Neuron (in vitro differentiated cells): Measurements from ENCODE around the gene LYST.
"Not testable (repeated sequence)": the region's sequence is repeated elsewhere in the genome, so short reads cannot be mapped to it uniquely, and the experiment has no call there.

Source experiments
- H2AFZ ChIP-seq: one replicate; pipeline ENCODE4 v1.6.1; 2013; ENCODE audit warnings: low read depth, mild to moderate bottlenecking, inconsistent platforms, low read length, moderate library complexity
- H3K27me3 ChIP-seq: one replicate; pipeline ENCODE4 v1.6.1; 2013; ENCODE audit warnings: low read length; ENCODE audit not compliant: insufficient read depth
- H3K36me3 ChIP-seq: one replicate; pipeline ENCODE4 v1.6.1; 2013; ENCODE audit warnings: low read length; ENCODE audit not compliant: insufficient read depth
- H3K4me1 ChIP-seq: one replicate; pipeline ENCODE4 v1.6.1; 2013; ENCODE audit warnings: low read length; ENCODE audit not compliant: insufficient read depth
- H3K4me3 ChIP-seq: 2 replicates; pipeline ENCODE4 v1.5.1; 2013; ENCODE audit warnings: mild to moderate bottlenecking, low read length, moderate library complexity
- H3K9me3 ChIP-seq: one replicate; pipeline ENCODE4 v1.6.1; 2013; ENCODE audit warnings: low read length

LYST gene

DNA sequence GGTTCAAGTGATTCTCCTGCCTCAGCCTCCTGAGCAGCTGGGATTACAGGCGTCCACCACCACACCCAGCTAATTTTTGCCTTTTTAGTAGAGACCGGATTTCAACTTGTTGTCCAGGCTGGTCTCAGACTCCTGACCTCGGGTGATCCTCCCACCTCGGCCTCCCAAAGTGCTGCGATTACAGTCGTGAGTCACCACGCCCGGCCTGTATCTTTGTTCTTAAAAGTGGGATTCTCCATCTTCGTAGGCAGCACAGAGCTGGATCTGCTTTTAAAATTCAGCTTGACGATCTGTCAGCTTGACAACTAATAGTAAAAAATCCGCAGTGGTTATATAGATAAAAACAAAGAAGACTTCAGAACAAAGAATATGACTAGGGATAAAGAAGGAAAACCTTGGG lies 214.3 kb downstream of the LYST start:
- no peak overlapping the region for H2AFZ ChIP-seq
- no peaks in the 10 kb centered on the region for H3K36me3 ChIP-seq
- H3K9me3 ChIP-seq = no peaks in the 10 kb centered on the region
- peaks cover 8% of the 10 kb centered on the region for H3K4me1 ChIP-seq
- no peaks in the 10 kb centered on the region for H3K27me3 ChIP-seq
- no peak overlapping the region for H3K4me3 ChIP-seq

DNA sequence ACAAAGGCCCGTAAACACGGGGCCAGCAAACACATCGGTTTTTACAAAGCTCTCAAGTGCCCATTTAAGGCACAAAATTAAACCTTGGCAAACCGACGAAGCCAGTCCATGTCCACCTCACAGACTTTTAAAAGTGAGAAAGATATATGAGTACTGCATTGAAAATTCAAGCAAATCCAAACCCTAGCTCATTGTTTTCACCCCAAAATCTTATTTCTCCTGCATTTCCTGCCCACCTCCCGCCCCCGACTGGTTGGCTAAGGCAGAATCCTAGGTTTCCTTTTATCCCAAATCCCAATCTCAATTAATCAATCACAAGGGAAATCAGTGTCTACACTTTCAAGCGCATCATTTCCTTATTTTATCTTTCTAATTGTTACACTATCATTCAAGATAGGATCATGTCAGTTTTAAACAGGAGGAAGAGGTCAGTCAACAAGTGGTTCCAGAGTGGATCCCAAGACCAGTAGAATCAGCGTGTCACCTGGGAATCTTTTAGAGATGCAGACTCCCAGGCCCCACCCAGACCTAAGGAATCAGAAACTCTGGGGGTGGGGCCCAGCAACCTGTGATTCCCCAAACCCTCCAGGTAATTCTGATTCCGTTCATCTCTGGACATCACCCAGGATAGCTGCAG lies 215.4 kb downstream of the LYST start:
- Histone ChIP-seq H3K9me3 (no peaks in the 10 kb centered on the region), H3K36me3 (no peaks in the 10 kb centered on the region), H3K4me1 (peaks cover 8% of the 10 kb centered on the region), H2AFZ (no peak overlapping the region), H3K4me3 (peak overlapping the region; percentile 69), H3K27me3 (no peaks in the 10 kb centered on the region)

DNA sequence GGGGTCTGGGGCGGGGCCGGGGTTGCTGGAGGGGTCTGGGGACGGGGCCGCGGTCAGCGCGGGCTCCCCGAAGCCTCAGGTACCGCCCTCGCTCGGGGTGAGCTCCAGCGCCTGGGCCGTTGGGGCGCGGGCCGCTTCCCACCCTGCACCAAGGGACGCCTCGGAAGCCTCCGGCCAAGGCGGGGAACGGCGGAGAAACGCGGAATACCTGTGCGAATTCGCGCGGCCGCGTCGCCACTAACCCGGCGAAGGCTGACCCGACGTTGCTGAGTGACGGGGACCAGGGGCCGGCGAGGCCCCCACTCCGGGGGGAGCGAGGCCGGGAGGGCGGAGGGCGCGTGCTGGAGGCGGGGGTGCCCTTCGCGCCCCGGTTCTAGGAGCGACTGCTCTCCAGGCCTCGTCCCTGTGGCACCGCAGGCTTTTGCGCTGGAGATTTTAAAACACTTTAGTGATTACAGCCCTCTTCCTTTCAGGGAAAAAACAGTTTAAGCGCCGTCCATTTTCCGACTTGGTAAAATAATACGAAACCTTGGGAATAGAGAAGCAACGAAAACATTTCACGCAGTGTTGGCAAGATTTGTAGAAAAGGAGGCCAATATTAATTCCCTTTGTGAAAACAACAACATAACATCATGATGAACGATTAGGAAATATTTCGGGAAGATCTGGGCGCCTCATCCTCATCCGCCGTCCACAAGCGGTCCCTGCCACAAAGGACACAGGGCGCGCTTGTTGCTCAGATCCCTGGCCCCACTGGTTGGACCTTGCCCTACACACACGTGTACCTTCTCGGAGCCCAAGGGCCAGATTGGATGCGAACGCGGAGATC lies 216.2 kb downstream of the LYST start:
- Histone ChIP-seq H3K27me3 (no peaks in the 10 kb centered on the region), H3K36me3 (no peaks in the 10 kb centered on the region), H2AFZ (peak overlapping the region; percentile 85), H3K4me1 (peaks cover 8% of the 10 kb centered on the region), H3K9me3 (no peaks in the 10 kb centered on the region), H3K4me3 (peak overlapping the region; percentile 69)

DNA sequence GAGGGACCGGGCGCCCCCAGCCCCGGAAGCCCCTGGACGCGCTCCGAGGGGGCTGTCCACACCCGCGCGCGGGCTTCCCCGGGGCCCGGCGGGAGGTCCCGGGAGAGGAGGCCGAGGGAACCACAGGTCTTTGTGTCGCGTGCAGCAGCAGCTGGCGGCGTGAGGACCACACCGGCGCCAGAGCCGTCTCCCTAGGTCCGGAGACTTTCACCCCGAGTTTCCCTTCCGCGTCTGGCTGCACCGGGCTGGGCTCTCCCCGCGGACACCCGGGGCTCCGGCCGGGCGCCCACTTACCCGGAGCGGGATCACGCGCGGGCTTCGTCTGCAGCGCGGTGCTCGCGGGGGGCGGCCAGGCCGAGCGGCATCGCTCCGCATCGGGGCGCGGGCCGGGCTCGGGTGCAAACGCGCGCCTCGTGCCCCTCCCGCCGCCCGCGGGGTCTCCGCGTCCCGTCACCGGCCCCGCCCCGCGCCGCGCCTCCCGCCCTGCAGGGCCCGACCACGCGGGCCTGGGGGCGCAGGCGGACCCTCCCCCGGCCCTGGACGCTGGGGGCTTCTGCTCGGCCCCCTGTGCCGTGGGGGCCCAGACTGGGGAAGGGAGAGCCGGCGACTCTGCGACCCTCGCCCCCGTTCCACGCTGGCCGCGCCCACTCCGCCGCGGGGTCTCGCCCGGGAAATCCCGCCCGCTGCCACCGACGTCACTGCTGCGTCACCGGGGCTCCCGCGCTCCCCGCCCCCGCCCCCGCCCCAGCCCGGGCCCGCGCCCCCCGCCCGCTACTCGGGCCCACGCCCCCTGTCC lies 217.1 kb downstream of the LYST start, which contains the start of gene GNG4:
Gene GNG4 (minus strand): TSS at position 417 of the 796 bp plus-strand sequence. CDS start 65,946 bp downstream, outside the sequence.
- peaks cover 8% of the 10 kb centered on the region for H3K4me1 ChIP-seq

DNA sequence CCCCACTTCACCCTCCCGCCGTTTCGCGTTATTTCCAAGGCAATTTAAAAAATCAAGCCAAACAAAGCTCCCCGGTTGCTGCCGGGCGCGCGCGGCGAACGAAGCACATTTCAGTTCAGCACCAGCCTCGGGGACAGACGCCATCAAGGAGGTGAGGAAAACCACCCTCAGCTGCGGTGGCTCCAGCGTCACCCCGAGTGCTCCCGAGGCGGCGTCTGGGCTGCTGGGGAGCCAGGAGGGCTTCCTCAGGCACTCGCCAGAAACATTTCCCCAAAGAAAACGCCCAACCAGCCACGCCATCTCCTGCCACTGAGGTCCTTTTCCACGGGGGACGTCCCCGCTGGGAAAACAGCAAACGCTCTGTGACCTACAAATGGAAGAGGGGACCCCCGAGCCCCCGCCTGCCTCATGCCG lies 217.7 kb downstream of the LYST start:
- Histone ChIP-seq H2AFZ (peak overlapping the region; percentile 99), H3K36me3 (no peaks in the 10 kb centered on the region), H3K4me1 (peaks cover 8% of the 10 kb centered on the region), H3K4me3 (peak overlapping the region; percentile 82), H3K9me3 (no peaks in the 10 kb centered on the region), H3K27me3 (no peaks in the 10 kb centered on the region)

More for the DNA sequence above, 217.1 kb downstream of the LYST start, which contains the start of gene GNG4:
- no peaks in the 10 kb centered on the region for H3K36me3 ChIP-seq
- peak within 1 kb of the TSS; percentile 99 for H2AFZ ChIP-seq
- H3K4me3 ChIP-seq = peak within 1 kb of the TSS; percentile 82
- H3K9me3 ChIP-seq = no peaks in the 10 kb centered on the region
- no peaks in the 10 kb centered on the region for H3K27me3 ChIP-seq

DNA sequence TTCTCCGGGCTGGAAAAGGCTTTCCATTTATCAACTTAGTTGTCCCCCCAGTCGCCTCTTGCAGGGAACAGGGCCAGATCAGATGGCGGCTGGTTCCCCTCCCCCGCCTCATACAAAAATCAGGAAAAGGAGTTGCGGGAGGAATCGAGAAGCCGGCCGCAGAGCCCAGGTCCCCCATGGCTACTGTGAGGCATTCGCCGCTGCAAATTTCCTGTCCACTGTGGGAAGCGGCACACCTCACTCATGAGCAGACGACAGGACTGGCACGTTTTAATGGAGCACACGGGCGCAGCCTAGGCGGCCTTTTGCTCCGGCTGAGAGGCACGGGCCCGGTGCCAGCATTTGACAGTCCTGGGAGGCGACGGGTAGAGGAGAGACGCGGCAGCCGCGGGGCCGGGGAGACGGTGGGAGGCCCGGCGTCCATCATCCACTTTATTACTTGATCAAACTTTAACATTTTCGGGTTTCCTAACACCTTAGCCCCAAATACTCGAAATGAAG lies 218.2 kb downstream of the LYST start:
- H3K36me3 ChIP-seq = no peaks in the 10 kb centered on the region
- H3K9me3 ChIP-seq = no peaks in the 10 kb centered on the region
- H3K27me3 ChIP-seq = no peaks in the 10 kb centered on the region
- peak overlapping the region; percentile 99 for H2AFZ ChIP-seq
- peaks cover 8% of the 10 kb centered on the region for H3K4me1 ChIP-seq
- H3K4me3 ChIP-seq = peak overlapping the region; percentile 82

DNA sequence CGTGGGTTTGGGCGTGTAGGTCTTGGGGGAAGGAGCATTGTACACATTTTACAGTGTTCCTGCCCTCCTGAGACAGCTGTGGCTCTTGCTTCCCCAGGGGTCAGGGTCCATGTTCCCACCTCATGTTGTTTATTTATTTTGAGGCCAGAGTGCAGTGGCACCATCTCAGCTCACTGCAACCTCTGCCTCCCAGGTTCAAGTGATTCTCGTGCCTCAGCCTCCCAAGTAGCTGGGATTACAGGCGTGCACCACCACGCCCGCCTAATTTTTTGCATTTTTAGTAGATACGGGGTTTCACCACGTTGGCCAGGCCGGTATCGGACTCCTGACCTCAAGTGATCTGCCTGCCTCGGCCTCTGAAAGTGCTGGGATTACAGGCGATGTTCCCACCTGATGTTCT lies 219.2 kb downstream of the LYST start:
- not testable (repeated sequence) for H3K36me3 ChIP-seq, H3K27me3 ChIP-seq, H3K4me1 ChIP-seq, H2AFZ ChIP-seq, H3K9me3 ChIP-seq
- H3K4me3 ChIP-seq = peak overlapping the region; percentile 82

DNA sequence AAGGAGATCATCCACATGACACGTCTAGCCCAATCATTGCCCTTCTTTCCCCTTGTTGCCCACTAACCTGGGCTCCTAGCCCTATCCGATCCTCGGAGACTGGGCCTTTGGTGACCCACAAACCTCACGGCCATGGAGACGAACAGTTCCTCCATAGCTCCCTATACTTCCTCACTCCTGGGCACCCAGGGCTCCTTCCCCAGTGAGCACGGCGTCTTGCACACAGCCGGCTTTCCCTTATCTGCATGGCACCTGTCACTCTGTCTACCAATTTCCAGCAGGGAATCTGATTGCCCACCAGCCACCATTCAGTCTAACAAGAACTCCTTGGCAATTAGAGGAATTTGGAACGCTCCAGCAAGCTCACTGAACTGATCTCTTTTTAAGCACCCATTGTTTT lies 220.2 kb downstream of the LYST start:
- H3K9me3 ChIP-seq = peaks cover 8% of the 10 kb centered on the region
- no peak overlapping the region for H2AFZ ChIP-seq
- peaks cover 8% of the 10 kb centered on the region for H3K4me1 ChIP-seq
- H3K36me3 ChIP-seq = no peaks in the 10 kb centered on the region
- no peak overlapping the region for H3K4me3 ChIP-seq
- no peaks in the 10 kb centered on the region for H3K27me3 ChIP-seq

DNA sequence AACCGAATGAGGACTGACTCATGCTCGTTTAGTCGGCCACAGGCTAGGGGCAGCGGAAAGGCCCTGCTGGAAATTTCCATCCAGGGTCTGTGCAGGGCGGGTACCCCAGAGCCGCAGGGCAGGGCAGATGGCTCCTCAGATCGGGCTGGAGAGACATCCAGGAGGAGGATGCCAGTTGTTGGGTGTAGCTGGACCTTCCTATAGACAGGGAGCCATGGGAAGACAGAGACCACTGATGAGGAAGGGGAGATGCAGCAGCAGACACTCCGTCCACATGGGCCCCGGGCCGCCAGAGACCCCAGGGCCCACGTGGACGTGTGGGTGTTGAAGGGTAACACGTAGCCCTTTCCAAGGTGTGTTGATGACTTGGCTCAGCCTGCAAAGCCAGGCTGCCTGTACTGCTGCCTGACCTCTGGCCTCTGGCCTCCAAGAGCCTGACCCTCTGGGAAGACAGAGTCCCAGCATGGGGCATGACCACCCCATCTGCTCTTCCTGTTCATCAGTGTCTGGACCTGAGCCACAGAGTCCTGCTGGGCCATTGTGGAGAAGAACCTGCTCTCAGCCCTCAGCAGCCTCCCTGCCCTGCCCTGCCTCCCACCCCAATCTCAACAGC lies 221.9 kb downstream of the LYST start:
- peaks cover 16% of the 10 kb centered on the region for H3K9me3 ChIP-seq
- H2AFZ ChIP-seq = no peak overlapping the region
- no peaks in the 10 kb centered on the region for H3K36me3 ChIP-seq
- H3K4me1 ChIP-seq = peaks cover 8% of the 10 kb centered on the region
- no peaks in the 10 kb centered on the region for H3K27me3 ChIP-seq
- no peak overlapping the region for H3K4me3 ChIP-seq

DNA sequence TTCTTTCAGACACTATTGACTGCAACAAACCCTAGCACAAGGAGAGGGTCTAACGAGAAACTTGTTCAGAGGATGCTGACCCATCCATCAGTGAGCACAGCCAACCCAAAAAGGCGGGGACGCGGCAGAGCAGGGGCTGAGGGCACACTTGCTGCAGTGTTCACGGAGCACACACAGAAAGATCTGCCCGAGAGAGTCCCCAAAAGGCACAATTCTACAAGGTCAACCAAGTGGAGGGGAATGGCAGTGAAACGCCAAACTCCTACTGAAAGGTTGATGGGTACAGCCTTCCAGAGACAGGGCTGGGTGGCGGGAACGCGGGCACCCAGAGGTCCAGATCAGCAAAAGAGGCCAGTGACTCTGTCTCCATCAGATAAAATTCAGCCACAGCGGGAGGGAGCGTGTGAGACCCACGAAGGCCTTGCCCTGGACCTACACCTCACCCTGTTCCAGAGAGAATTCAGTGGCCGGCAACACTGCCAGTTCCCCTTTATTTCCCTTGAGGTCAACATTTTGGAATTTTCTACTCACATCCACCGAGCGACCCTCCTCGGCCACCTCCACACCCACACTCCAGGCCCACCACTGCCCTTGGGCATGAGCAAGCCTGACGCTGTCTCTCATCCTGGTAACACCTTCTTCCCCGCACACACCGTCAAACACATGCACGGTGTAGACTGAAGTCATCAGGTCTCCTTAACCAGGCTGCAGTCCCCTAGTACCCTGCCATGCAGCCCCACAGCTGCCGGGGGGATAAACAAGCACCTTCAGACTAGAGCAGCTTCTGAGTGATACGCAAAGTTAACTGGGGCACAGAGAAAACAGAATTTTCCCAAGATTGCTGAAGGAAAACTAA lies 222.6 kb downstream of the LYST start:
- Histone ChIP-seq H3K4me3 (no peak overlapping the region), H3K36me3 (no peaks in the 10 kb centered on the region), H3K4me1 (peaks cover 8% of the 10 kb centered on the region), H2AFZ (no peak overlapping the region), H3K9me3 (peaks cover 16% of the 10 kb centered on the region), H3K27me3 (no peaks in the 10 kb centered on the region)

DNA sequence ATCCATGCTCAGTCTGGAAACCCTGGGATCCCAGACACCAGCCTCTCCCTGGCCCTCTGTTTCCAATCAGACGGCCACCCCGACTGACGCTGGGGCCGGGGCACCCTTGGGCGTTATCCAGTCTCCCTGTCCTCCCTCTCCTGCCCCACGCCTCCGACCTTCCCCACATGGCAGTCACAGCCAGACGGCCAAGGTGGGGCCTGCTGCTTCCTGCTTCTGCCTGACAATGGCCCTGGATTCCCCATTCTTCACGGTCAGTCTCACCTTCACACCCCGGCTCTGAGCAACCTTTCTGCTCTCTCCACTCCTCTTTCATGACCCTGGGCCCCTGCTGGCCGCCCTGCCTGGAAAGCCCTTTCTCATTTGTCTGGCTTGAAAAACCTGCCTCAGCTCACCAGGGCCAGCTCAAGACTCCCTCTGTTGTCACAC lies 223.7 kb downstream of the LYST start:
- Histone ChIP-seq H2AFZ (no peak overlapping the region), H3K4me1 (peaks cover 3% of the 10 kb centered on the region), H3K27me3 (no peaks in the 10 kb centered on the region), H3K36me3 (no peaks in the 10 kb centered on the region), H3K9me3 (peaks cover 16% of the 10 kb centered on the region), H3K4me3 (no peak overlapping the region)
